Liver (tissue), 9 donors: ENCODE results near the gene KRTAP1-4. TPM values are rescaled to one million over a fixed set of nuclear protein-coding genes. Genes with fewer than 3 reads are reported as not detected.

ENCODE experiments used
- DNase-seq: peaks from one replicate; pipeline ENCODE4 v3.0.0-alpha.2; 2017; ENCODE audit warnings: low spot score
- H3K27ac ChIP-seq, 2 donors: one replicate each; pipeline ENCODE4 v1.7.0; 2013; ENCODE audit warnings: inconsistent platforms in 2 of 2, low read length in 2 of 2, control low read depth in 1 of 2, low read depth in 1 of 2, mild to moderate bottlenecking in 1 of 2
- H3K27me3 ChIP-seq, 4 donors: one replicate each; pipeline versions ENCODE4 v1.6.1 to v1.7.0; 2013; ENCODE audit warnings: low read length in 3 of 4, inconsistent platforms in 1 of 4, mild to moderate bottlenecking in 1 of 4, moderate library complexity in 1 of 4; ENCODE audit not compliant: control insufficient read depth in 4 of 4, insufficient read depth in 4 of 4
- H3K36me3 ChIP-seq, 4 donors: one replicate each; pipeline versions ENCODE4 v1.6.1 to v1.7.0; 2013; ENCODE audit warnings: low read length in 3 of 4, mild to moderate bottlenecking in 3 of 4, low read depth in 1 of 4, moderate library complexity in 1 of 4; ENCODE audit not compliant: control insufficient read depth in 4 of 4, insufficient read depth in 3 of 4
- H3K4me1 ChIP-seq, 4 donors: one replicate each; pipeline versions ENCODE4 v1.6.1 to v1.7.0; 2013; ENCODE audit warnings: low read length in 3 of 4, mild to moderate bottlenecking in 3 of 4, moderate library complexity in 1 of 4; ENCODE audit not compliant: control insufficient read depth in 4 of 4, insufficient read depth in 4 of 4
- H3K4me3 ChIP-seq, 3 donors: one replicate each; pipeline versions ENCODE4 v1.6.1 to v1.7.0; 2013; ENCODE audit warnings: low read length in 3 of 3, control low read depth in 1 of 3, low read depth in 1 of 3, mild to moderate bottlenecking in 1 of 3
- H3K9ac ChIP-seq, 2 donors: one replicate each; pipeline ENCODE4 v1.7.0; 2013; ENCODE audit warnings: low read length in 2 of 2, mild to moderate bottlenecking in 2 of 2, moderate library complexity in 2 of 2, control low read depth in 1 of 2, low read depth in 1 of 2
- H3K9me3 ChIP-seq, 4 donors: one replicate each; pipeline versions ENCODE4 v1.6.1 to v1.7.0; 2013; ENCODE audit warnings: low read length in 3 of 4; ENCODE audit not compliant: control insufficient read depth in 4 of 4
- CTCF ChIP-seq: fragments of 150-350 bp; IDR thresholded peaks from 2 replicates; pipeline ENCODE4 v1.5.1; 2017; ENCODE audit warnings: improper control_type of control experiment, low read depth, low read length; ENCODE audit not compliant: missing input control
- EGR1 ChIP-seq, 2 donors: IDR thresholded peaks; 2 replicates each; pipeline ENCODE4 v1.6.1; 2016 to 2018; ENCODE audit warnings: antibody characterized with exemption in 2 of 2, low read depth in 2 of 2
- FOXA1 ChIP-seq: IDR thresholded peaks from 2 replicates; pipeline ENCODE4 v1.6.1; 2016; ENCODE audit warnings: antibody characterized with exemption
- FOXA2 ChIP-seq: IDR thresholded peaks from 2 replicates; pipeline ENCODE4 v1.6.1; 2016; ENCODE audit warnings: antibody characterized with exemption
- GABPA ChIP-seq, 2 donors: IDR thresholded peaks in 1 of 2; conservative IDR thresholded peaks in 1 of 2; 2 replicates each; pipeline ENCODE4 v1.6.1; 2016; ENCODE audit warnings: antibody characterized with exemption in 2 of 2, mild to moderate bottlenecking in 1 of 2, moderate library complexity in 1 of 2
- HNF4A ChIP-seq, 2 donors: conservative IDR thresholded peaks; 2 replicates each; pipeline ENCODE4 v1.6.1; 2016; ENCODE audit warnings: antibody characterized with exemption in 2 of 2, mild to moderate bottlenecking in 2 of 2
- HNF4G ChIP-seq: IDR thresholded peaks from 2 replicates; pipeline ENCODE4 v1.6.1; 2016; ENCODE audit warnings: antibody characterized with exemption
- JUND ChIP-seq, 2 donors: IDR thresholded peaks; 2 replicates each; pipeline ENCODE4 v1.6.1; 2016; ENCODE audit warnings: antibody characterized with exemption in 2 of 2
- NR2F2 ChIP-seq: IDR thresholded peaks from 2 replicates; pipeline ENCODE4 v1.6.1; 2016; ENCODE audit warnings: antibody characterized with exemption
- RAD21 ChIP-seq, 2 donors: IDR thresholded peaks; 2 replicates each; pipeline ENCODE4 v1.6.1; 2016; ENCODE audit warnings: antibody characterized with exemption in 2 of 2, mild to moderate bottlenecking in 2 of 2
- REST ChIP-seq: IDR thresholded peaks from 2 replicates; pipeline ENCODE4 v1.6.1; 2016; ENCODE audit warnings: antibody characterized with exemption, mild to moderate bottlenecking
- RXRA ChIP-seq, 2 donors: IDR thresholded peaks; 2 replicates each; pipeline ENCODE4 v1.6.1; 2017 to 2018; ENCODE audit warnings: antibody characterized with exemption in 2 of 2, mild to moderate bottlenecking in 1 of 2
- SP1 ChIP-seq: IDR thresholded peaks from 2 replicates; pipeline ENCODE4 v1.6.1; 2018; ENCODE audit warnings: antibody characterized with exemption, mild to moderate bottlenecking
- TAF1 ChIP-seq: conservative IDR thresholded peaks from 2 replicates; pipeline ENCODE4 v1.6.1; 2016; ENCODE audit warnings: antibody characterized with exemption, mild to moderate bottlenecking
- YY1 ChIP-seq: IDR thresholded peaks from 2 replicates; pipeline ENCODE4 v1.6.1; 2016; ENCODE audit warnings: antibody characterized with exemption, mild to moderate bottlenecking
- ZBTB33 ChIP-seq: IDR thresholded peaks from 2 replicates; pipeline ENCODE4 v1.6.1; 2016; ENCODE audit warnings: antibody characterized with exemption
- WGBS: extraction: QIAGEN DNeasy Blood & Tissue Kit; methylation state at CpG from one replicate; pipeline ENCODE4 v1.1.7; 2013; 5-methylcytosine and 5-hydroxymethylcytosine counted together
- polyA plus RNA-seq, 2 donors: library from polyadenylated mRNA; stranded (reverse) in 1 of 2; unstranded in 1 of 2; fragments of 200-250 nt in 1 of 2; fragments of >200 nt in 1 of 2; fragmentation: Nextera tagmentation in 1 of 2; extraction: Ambion mirVana in 1 of 2; gene quantifications; one replicate each; pipeline versions ENCODE4 v1.2.1 to v1.2.3, GENCODE V29; 2013 to 2015
- total RNA-seq, 2 donors: library from RNA; depleted of rRNA; stranded (reverse); fragments of >200 nt; gene quantifications; one replicate each; pipeline ENCODE4 v1.2.3, GENCODE V29; 2014
- TF ChIP-seq, protein P1 (sequence below): IDR thresholded peaks from 2 replicates; pipeline ENCODE4 v1.6.1; 2016; ENCODE audit warnings: antibody characterized with exemption
- TF ChIP-seq, protein P2 (sequence below): IDR thresholded peaks from 2 replicates; pipeline ENCODE4 v1.6.1; 2016; ENCODE audit warnings: antibody characterized with exemption
- donor health status: healthy.
- donor health status: healthy.
- donor health status: healthy.
- donor health status: healthy.
- donor health status: healthy.

The KRTAP1-4 gene
- total and polyA plus RNA-seq, 4 donors, result not detected

DNA sequence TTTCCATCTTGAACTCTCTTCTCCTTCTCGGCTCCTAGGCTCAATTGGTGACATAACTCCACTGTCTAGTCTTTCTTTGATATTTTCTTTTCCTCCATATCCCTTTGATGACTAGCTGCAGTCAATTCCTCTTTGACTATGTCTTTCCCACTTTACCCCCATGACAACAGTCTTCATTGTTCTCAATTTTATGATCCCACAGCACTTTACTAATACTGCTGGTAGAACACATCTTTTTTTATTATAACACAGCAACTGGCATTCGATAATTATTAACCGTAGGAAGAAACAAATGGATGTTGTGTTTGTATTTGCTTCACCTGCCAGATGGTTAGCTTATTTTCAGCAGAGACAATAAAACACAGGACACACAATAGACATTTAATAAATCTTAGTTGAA, 37.3 kb downstream of the KRTAP1-4 start:
- H3K4me3 ChIP-seq, result no peak overlapping the region
- H3K9ac ChIP-seq, result no peak overlapping the region
- no peaks in the 10 kb centered on the region for H3K36me3 ChIP-seq
- WGBS, result 80% methylated on average over 3 of the region's 3 CpGs
- TF ChIP-seq HNF4G, result no peak
- no peak for TF ChIP-seq FOXA2
- no peak for TF ChIP-seq TAF1
- TF ChIP-seq CTCF, result no peak
- no peak for TF ChIP-seq RXRA (IDR thresholded peaks at IDR 0.05)
- no peak for TF ChIP-seq RAD21 (IDR thresholded peaks at IDR 0.05)
- TF ChIP-seq NR2F2, result no peak
- TF ChIP-seq, protein P1, sequence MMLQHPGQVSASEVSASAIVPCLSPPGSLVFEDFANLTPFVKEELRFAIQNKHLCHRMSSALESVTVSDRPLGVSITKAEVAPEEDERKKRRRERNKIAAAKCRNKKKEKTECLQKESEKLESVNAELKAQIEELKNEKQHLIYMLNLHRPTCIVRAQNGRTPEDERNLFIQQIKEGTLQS, result no peak
- no peak for TF ChIP-seq SP1
- no peak for TF ChIP-seq JUND (IDR thresholded peaks at IDR 0.05)
- no peaks in the 10 kb centered on the region for H3K4me1 ChIP-seq
- no peaks in the 10 kb centered on the region for H3K9me3 ChIP-seq
- no peak overlapping the region for H3K27ac ChIP-seq
- peaks cover 0 to 11% (median 0%) of the 10 kb centered on the region in 4 donors for H3K27me3 ChIP-seq
- DNase-seq, result no peak

DNA sequence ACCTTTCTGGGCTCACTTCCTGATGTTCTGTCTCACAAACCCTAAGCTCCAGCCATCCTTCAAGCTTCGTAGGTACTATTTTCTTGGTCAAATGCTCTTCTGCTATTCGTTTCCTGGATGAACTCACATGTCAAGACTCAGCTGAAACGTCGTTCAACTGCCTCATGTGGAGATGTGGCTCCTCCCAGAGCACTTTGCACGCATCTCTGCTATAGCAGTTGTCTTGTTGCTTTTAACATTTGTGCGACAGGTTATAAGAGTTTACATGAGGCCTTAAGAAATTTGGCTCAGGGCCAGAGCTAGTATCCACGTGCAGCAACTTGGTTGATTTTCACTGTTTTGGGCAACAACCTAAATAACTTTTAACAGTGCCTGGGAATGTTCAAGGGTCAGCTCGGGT, 43.1 kb downstream of the KRTAP1-4 start:
- 68% methylated on average over 8 of the region's 8 CpGs for WGBS
- H3K36me3 ChIP-seq, result no peaks in the 10 kb centered on the region
- H3K27me3 ChIP-seq, result no peaks in the 10 kb centered on the region
- DNase-seq, result no peak
- no peaks in the 10 kb centered on the region for H3K4me1 ChIP-seq
- H3K4me3 ChIP-seq, result no peak overlapping the region
- no peaks in the 10 kb centered on the region for H3K9me3 ChIP-seq
- H3K9ac ChIP-seq, result no peak overlapping the region
- H3K27ac ChIP-seq, result no peak overlapping the region
- TF ChIP-seq EGR1 (IDR thresholded peaks at IDR 0.05; ENCODE audit: low read depth in 2 of 2) (no peak), HNF4A (conservative IDR thresholded peaks at IDR 0.05) (no peak), FOXA1 (no peak), TAF1 (no peak), HNF4G (no peak), YY1 (no peak), SP1 (no peak), RXRA (IDR thresholded peaks at IDR 0.05) (no peak), FOXA2 (no peak), GABPA (IDR thresholded peaks at IDR 0.05 in 1 of 2, conservative IDR thresholded peaks at IDR 0.05 in 1 of 2) (no peak), REST (no peak), CTCF (no peak), NR2F2 (no peak), JUND (IDR thresholded peaks at IDR 0.05) (no peak), ZBTB33 (no peak), RAD21 (IDR thresholded peaks at IDR 0.05) (no peak)
- TF ChIP-seq, protein P2, sequence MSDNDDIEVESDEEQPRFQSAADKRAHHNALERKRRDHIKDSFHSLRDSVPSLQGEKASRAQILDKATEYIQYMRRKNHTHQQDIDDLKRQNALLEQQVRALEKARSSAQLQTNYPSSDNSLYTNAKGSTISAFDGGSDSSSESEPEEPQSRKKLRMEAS, result no peak
- TF ChIP-seq, protein P1, result no peak
